GM21381 (cell line): ENCODE data around the gene TBL1X.
"Not testable (repeated sequence)": the region's sequence is repeated elsewhere in the genome, so short reads cannot be mapped to it uniquely, and the experiment has no call there.

Experiments used
- ATAC-seq: cut with Tn5 transposase; IDR thresholded peaks from one replicate; pipeline ENCODE4 v1.9.1; 2021; ENCODE audit warnings: mild to moderate bottlenecking, moderate library complexity; ENCODE audit not compliant: unreplicated experiment

TBL1X gene

GRCh38 chrX:9532349-9532748 is 67.5 kb downstream of the TBL1X start:
- no peak for ATAC-seq

GRCh38 chrX:9533611-9534010 is 68.8 kb downstream of the TBL1X start:
- no peak for ATAC-seq

GRCh38 chrX:9534686-9535085 is 69.8 kb downstream of the TBL1X start:
- no peak for ATAC-seq

- no peak for ATAC-seq
Measured at GRCh38 chrX:9535101-9535500, 70.2 kb downstream of the TBL1X start.

GRCh38 chrX:9536156-9536555 is 71.3 kb downstream of the TBL1X start:
- ATAC-seq = not testable (repeated sequence)

GRCh38 chrX:9537781-9538180 is 72.9 kb downstream of the TBL1X start:
- no peak for ATAC-seq

- no peak for ATAC-seq
Measured at GRCh38 chrX:9538544-9539045, 73.7 kb downstream of the TBL1X start.

GRCh38 chrX:9539605-9540387 is 74.9 kb downstream of the TBL1X start:
- no peak for ATAC-seq

- ATAC-seq = no peak
Measured at GRCh38 chrX:9542106-9542760, 77.4 kb downstream of the TBL1X start.

GRCh38 chrX:9542761-9543111 is 77.9 kb downstream of the TBL1X start:
- no peak for ATAC-seq

GRCh38 chrX:9555354-9555753 is 90.5 kb downstream of the TBL1X start:
- ATAC-seq = no peak

GRCh38 chrX:9557091-9557490 is 92.2 kb downstream of the TBL1X start:
- no peak for ATAC-seq

- no peak for ATAC-seq
Measured at GRCh38 chrX:9557521-9557920, 92.7 kb downstream of the TBL1X start.

- no peak for ATAC-seq
Measured at GRCh38 chrX:9558615-9559014, 93.8 kb downstream of the TBL1X start.

- no peak for ATAC-seq
Measured at GRCh38 chrX:9560219-9560618, 95.4 kb downstream of the TBL1X start.

- no peak for ATAC-seq
Measured at GRCh38 chrX:9561199-9561598, 96.3 kb downstream of the TBL1X start.

- ATAC-seq = no peak
Measured at GRCh38 chrX:9562851-9563250, 98.0 kb downstream of the TBL1X start.

- ATAC-seq = no peak
Measured at GRCh38 chrX:9566150-9566621, 101.3 kb downstream of the TBL1X start.

- ATAC-seq = no peak
Measured at GRCh38 chrX:9569876-9570301, 105.0 kb downstream of the TBL1X start.

GRCh38 chrX:9573282-9574106 is 108.6 kb downstream of the TBL1X start:
- no peak for ATAC-seq

- ATAC-seq = no peak
Measured at GRCh38 chrX:9576059-9576458, 111.2 kb downstream of the TBL1X start.
